CD4-positive, alpha-beta T cell treated with Interleukin-12 subunit alpha and Interleukin-12 subunit beta, for 1 hour (primary cell): Measurements from ENCODE around the gene ARL14EPL.

ENCODE experiments used
- DNase-seq: peaks from one replicate; pipeline ENCODE4 v3.0.0-alpha.2; 2020

ARL14EPL gene

DNA sequence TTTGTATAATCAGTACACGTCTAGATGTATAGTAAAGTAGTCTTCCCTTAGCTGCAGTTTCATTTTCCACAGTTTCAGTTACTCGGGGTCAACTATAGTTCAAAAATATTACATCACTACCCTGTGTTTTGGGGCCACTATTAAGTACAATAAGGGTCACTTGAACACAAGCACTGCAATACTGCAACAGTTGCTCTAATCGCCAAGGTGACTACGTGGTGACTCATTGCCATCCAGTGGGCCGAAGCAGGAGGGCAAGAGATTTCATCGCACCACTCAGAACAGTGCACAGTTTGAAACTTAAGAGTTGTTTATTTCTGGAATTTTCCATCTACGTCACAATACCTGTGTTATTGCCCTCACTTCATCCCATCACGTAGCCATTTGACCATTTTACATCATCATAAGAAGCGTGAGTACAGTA, at the start of gene ARL14EPL:
Gene ARL14EPL, plus strand, starts transcription at position 379 of the 424 bp plus-strand sequence. CDS start 18,994 bp downstream, outside the sequence.
- DNase-seq, result peak; percentile 8

DNA sequence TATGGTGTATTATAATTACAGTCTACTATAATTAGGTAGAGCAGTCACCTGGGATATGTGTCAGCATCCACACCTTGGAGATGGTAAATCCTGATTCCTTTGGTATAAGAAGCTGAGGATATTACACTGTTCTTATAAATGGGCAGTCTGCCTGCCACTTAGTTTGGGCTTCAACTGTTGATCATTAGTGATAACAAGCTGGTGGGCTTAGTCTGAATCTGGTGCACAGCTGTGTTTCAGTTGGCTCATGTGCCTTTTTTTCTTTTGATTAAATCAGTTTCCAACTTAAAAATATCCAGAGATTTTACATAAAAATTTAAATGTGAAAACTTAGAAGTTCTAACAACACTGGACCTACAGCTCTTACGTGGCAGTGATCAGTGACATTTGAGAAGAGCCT, 48.8 kb upstream of the ARL14EPL start:
- no peak for DNase-seq

DNA sequence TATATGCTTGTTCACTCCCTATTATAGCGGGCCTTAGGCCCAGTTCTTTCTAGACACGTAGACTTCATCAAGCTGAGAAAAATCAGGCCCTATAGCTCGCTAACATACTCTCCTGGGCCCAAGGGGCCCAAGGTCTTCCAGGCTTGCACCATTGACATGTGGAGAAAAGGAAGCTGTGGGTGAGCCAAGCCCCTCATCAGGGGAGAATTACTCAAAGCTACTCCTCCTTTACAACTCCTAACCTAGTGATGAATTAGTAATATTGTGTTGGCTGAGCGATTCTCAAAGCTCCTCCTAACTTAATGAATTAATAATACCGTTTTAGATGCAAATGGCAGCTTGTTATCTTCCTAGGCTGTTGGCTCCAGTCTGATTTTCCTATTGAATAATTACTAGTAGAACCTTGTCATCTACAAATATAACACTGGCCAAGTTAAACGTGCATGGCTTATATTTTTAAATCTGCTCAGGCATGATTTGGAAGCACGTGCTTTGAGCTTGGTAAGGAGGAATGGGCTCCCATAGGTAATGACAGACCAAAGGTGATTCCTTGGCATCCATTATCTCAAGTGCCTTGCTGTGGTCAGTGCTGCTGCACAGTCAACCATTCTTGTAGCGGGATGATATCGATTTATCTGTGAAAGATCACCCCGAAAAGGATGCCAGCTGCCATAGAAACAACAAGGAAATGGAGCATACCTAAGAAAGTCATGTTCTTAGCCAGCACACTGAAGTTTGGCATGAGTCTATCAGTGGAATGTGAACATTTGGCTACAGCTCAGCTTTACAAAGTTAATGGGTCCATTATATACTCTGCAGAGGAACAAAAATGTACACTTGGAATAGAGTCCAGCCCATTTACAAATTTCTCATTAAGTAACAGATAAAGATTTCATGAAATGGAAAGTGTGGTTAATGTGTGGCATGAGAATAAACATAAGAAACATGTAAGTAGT, 46.2 kb upstream of the ARL14EPL start:
- no peak for DNase-seq

DNA sequence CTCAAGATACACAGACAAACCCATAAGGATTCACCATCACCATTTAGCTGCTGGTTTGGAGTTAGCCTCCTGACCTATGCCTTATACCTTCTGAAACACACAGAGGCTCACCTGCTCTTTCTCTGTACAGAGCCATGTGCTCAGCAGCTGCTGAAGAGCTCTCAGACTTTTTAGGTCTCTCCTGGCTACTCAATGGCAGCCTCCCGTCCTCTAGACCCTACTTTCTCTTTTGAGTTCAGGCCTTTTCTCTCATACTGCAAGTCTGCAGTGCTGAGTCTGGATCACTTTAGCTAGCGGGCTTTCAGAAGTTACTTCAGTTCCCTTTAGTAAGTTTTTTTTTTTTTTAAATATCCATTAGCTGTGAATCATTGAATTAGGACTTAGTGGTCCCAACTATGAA, 44.3 kb upstream of the ARL14EPL start:
- DNase-seq, result no peak

DNA sequence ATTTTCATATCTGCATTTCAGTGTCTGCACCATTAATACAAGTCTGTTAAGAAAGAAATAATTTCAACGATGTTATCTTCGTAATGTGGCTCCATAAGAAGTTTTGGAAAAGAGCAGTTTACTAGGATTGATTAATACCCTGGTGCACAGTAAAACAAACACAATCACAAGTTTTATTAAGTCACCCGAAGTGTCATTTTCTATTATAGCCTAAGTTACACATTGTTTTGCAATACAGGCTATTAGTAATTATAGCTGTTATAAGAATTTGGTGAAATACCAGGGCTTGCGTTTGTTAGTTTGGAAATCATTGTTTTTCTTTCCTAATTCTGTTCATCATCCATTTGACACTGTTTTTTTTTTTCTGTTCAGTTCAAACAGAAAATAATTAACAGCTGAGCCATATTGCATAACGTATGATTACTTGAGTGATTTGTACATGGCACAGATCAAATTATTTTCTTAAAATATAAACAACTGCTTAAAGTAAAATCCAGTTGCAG, 39.4 kb upstream of the ARL14EPL start:
- no peak for DNase-seq

DNA sequence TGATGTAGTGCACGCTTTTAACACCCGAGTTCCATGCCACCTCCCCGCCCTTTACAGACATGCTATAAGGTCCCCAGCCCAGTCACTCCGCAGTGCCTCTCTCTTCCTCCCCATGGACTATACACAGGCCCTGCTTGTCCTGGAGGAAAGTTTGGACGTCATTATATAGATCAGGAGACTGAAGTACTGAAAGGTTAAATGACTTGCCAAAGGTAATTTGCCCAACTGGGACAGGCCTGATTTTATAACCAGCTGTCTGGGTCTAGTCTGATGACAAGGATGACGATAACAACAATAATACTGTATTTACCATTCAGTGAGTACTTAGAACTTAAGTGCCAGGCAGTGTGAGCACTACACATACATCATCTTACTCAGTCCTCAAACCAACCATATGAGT, 36.9 kb upstream of the ARL14EPL start:
- no peak for DNase-seq

DNA sequence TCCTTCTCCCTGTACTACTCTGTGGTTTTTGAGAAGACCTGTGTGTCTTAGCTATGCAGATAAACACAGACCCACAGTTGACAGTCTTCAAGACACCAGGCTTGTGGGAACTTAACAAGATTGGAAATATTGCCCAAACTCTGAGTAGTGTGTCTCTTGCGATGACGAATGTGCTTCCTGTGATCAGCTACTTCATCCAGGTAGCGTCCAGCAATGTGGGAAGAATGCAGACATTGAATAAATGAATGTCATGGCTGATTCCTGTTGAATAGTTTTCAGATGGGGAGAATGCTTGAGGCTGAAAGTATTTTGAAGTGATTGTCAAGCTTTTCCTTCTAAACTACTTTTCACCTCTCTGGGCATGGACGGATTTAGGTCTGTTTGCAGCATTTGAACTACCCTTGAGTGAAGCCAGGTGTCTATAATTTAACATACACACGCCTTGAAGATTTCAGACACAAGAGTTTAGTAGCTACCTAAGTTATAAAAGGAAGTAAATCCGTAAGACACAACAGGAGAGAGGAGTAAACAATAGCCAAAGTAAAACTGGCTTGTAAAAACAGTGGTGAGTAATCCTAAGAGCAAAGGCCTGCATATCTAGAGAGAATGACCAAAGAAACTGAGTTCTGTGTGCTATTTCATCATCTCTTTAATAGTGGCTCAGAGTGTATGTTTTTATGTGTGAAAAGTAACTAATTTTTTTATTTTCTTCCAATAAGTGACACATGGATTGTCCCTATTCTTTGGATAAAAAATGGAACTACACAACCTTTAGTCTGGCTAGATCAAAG, 30.0 kb upstream of the ARL14EPL start:
- DNase-seq, result no peak

DNA sequence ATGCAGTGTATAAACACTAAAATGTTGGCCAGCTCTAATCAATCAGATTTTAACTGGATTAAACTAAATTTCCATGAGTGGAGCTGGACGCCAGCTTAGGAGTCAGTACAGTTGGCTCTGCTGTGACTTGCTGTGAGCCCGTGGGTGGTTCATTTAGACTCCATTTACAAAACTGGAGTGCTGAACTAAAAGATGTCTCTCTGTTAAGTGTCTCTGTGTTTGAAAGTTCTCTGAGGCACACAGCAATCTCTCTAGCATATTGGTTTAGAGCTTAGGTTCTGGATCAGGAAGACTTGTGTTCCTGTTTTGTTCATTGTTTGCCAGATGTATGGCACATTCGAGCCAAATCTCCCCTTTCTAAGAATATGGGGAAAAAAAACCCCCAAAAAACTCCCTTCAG, 28.0 kb upstream of the ARL14EPL start:
- no peak for DNase-seq

DNA sequence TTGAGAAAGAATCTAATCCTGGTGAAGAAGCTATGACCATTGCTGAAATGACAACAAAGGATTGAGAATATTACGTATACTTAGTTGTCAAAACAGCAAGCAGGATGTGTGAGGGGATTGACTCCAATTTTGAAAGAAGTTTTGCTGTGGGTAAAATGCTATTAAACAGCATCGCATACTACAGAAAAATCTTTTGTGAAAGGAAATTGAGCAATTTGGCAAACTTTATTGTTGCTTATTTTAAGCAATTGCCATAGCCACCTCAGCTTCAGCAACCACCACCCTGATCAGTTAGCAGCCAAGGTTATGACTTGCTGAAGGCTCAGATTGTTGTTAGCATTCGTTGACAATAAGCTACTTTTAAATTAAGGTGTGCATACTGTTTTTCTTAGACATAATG, 22.5 kb upstream of the ARL14EPL start:
- DNase-seq, result no peak

DNA sequence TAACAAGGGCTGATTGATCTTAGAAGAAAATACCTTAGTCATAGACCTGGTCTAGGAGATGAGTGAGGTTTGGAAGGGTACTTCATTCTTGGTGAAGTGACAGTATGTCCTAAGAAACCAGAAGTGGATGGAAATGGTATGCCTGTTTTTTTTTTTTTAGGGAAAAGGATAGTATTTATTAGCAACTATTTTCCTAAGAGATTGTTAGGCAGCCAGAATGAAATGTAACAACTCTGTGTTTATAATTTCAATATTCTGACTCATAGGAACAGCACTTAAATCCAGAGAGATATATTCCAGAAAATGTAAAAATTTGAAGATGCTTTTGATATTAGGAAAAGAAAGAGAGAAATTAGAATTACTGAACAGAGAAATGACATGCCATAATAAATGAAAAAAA, 21.2 kb upstream of the ARL14EPL start:
- no peak for DNase-seq

DNA sequence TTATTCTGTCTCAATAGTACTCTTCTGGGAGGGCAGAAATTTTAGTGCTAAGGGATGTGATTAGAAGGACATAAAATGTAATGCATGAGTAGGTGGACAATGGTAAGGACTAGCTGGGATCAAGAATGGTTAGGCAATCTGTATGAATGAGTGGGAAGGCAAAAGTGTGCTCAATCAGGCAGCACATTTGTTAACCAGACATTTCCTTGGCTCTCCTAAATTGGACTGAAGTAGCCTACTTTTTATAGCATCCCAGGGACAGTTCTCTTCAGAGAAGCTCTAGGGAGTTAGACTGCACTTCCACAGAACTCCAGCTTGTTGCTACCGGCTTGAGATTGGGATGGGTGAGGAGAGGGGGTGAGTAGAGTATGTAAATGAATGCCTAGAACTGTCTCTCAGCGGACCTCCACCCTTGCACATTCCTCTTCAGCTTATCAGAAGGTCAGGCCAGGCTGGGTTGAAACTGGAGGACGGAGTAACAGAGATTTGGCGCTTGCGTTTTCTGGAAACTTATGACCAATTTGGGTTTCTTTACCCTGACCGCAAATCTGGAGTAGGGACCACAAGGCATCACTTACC, 19.0 kb upstream of the ARL14EPL start:
- no peak for DNase-seq

DNA sequence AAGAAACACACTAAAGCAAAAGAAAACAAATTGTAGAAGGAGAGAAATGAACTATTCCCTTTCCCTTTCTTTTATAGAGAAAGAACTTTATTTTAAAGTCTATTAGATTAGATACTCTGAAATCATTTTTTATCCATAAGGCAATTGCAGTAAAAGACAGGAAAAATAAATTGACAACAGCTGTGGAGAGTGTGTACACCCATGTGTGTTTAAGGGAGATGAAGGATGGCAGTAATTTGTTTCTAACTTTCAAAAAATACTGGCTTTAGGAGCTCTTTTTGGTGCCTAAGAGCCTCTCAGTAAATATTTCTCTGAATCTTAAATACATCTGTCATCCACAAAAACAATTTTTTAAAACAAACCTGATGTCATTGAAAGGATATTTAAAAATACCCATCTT, 18.3 kb upstream of the ARL14EPL start:
- no peak for DNase-seq

DNA sequence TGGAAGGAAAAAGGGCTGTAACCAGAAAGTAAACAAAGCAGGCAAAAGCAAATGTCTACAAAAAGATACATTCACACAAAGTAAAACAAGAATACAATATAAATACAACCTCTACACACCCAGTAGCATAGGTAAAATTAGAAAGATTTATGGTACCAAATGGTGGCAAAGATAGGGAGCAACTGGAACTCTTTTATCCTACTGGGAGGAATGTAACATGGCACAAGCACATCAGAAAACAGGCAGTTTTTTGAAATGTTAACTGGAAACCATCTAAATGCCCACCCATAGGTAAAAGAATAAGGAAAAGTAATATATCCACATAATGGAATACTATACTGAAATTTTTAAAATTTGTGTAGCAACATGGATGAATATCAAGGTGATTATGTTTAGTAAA, 8.7 kb upstream of the ARL14EPL start:
- no peak for DNase-seq

DNA sequence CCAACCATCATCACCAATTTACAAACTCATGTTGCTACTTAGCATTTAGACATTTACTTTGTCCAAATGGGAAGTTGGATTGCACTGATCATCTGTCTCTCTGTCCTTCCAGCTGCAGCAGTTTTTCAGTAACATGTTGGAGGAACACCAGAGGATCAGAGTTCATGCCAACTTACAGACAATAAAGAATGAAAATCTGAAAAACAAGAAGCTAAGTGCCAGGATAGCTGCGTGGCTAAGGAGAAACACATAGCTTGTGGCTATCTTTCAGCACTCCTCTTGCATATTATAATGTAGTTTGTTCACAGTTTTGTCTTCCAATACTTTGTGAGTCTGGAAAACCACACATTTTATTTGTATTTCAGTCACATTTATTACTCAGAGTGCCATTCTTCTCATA, 6.4 kb upstream of the ARL14EPL start:
- DNase-seq, result no peak

DNA sequence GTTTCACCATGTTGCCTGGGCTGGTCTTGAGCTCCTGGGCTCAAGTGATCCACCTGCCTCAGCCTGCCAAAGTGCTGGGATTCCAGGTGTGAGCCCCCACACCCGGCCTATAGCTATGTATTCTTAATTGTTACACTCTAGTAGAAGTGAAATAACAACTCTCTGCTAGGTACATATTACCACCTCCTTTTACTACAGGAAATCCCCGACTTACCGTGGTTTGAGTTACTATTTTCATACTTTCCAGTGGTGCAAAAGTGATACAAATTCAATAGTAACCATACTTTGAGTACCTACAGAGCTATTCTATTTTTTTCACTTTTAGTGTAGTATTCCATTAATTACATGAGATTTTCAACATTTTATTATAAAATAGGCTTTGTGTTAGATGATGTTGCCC, 719 bp downstream of the ARL14EPL start:
- DNase-seq, result no peak

DNA sequence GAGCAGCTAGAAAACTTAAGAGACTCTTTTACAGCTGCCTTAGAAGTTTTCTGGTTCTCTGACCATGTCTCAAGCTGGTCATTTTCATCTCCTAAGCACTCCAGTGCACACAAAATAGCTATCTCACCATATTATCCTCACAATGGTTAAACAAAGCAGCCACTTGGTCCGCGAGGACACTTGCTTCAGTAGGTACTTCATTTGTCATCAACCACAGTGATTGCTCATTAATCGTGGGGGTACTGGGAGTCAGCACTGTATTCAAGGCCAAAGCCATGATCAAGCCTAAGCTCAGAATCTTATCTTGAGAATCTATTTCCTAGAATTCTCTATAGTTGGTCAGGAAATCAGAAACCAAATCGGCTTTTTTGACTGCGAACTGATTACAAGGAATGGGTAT, 2.9 kb downstream of the ARL14EPL start:
- no peak for DNase-seq

DNA sequence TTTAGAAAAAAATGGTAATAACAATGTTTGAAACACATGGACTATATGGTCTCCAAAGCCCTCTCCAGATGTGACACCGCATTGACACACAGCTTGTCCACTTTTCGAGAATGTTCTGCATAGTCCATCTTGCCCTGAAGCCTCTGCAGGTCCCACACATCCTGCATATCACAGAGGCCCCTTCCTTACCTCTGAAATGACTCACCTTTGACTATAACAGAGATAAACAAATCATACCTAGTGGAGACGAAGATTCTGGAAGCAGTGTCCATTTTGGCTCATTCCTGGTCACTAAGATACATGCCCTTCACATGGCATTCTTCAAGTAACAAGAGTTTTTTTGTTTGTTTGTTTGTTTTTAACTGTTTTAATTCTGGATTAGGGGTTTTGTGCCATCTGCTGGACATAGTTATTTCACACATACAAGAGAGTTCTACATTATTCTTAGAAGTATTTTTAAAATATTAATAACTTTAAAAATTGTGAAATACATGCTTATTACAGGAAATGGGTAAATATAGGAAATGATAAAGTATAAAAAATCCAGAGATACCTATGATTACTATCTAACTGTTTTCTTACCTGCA, 5.1 kb downstream of the ARL14EPL start:
- no peak for DNase-seq

DNA sequence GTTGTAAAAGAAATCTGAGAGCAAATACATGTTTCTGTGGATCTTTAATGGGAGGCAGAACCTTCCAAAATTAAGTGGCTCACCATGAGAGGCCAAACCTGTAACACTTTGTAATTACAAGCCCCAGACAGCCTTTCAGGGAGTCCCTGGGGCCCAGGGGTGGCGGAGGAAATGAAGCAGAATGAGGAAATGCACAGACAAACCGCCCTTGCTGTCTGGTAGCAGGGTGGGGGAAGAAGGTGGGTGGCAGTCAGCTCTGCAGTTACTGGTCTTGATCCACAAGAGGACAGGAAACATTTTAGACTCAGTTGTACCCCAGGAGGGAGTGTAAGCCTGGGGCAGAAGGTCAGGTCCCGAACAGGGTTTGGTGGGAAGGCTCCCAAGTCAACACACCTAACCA, 6.5 kb downstream of the ARL14EPL start:
- peak; percentile 4 for DNase-seq

DNA sequence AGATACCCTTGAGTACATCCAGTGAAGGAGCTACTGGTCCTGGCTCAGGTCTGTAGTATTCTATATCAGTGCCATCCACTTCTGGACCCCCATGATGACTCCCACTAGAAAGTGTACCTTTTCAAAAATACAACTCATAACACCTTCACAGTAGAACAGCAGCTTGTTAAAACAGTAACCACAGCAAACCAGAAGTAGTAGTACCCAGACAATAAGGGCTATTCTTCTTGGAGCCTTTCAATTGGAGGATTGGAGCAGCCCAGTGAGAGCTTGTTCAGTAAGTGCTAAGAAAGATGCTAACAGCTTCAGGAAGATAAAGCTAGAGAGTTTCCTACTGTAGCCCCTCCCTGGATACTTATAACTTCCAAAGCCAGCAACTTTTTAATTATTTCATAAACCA, 10.1 kb downstream of the ARL14EPL start:
- no peak for DNase-seq

DNA sequence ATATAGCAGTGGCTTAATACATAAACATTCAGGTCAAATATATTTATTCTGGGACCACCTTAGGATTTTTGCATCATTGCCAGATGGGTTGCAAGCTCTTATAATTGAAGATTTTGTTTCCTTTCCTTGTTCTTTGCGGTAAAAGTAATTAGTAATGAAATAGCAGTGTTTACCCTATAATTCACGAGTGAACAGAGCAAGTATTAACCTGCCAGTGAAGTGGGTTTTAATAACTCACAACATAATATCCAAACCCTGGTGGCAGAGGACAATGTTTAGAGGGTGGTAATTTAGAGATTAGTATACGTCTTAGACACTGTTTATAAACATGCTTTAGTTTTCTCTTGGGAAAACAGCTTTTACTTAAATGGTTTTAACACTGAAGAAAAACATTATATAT, 11.8 kb downstream of the ARL14EPL start:
- no peak for DNase-seq

DNA sequence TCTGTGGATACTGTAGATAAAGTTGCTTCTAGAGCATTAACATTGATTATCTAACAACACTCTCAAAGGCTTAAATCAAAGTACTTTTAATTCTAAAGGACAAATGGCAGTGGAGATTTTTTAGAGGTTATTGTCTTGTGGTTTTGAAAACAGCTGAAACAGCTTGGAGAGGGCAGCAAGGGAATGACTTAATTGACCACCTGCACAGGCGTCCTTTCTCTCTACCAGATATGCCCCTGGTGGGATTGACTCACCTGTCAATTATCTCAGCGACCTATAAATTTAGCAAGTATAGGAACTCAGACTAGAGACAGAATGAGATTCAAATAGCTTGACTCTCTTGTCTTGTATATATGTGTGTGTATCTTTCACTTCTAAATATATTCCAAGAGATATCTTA, 13.5 kb downstream of the ARL14EPL start:
- DNase-seq, result no peak

DNA sequence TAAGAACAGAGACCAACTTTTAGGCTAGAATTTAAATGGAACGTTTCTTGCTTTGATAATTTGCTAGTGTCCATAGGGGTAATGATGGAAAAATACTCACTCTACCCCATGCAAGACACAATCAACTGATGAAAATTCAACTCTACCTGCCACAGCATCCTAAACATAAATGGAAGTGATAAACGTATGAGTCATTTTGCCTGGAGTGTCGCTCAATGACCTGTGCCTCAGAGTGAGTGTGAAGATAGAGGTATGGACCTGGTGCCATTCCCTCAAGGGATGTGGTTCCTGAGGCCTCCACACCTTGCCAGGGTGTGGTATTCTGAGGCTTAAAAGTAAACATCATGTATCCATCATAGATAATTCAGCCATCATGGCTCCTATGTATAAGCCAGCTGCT, 14.0 kb downstream of the ARL14EPL start:
- DNase-seq, result no peak

DNA sequence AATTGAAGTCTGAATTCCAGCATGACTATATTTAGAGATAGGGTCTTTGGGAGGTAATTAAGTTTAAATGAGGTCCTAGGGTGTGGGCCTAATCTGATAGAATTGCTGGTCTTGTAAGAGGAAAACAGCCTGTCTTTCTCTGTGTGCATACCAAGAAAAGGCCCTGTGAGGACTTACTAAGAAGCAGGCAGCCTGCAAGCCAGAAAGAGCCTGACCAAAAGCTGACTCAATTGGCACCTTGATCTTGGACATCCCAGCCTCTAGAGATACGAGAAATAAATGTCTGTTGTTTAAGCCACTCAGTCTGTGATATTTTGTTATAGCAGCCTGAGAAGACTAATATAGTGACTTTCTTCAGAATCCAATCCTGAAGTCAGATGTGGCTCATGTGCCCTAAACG, 14.6 kb downstream of the ARL14EPL start:
- DNase-seq, result no peak
